ENCODE measurements around the gene FCRL4.
"Not testable (repeated sequence)": the region's sequence is repeated elsewhere in the genome, so short reads cannot be mapped to it uniquely, and the experiment has no call there.

Gene FCRL4

GRCh38 chr1:157558119-157558518, 39.8 kb downstream of the FCRL4 start:
- H3K4me3 ChIP-seq (ENCODE audit: low read depth in 1 of 2, low read length in 1 of 2): no peak overlapping the region
- H3K27ac ChIP-seq: no peak overlapping the region
- H3K36me3 ChIP-seq: no peaks in the 10 kb centered on the region
- no peaks in the 10 kb centered on the region for H3K9me3 ChIP-seq
- TF ChIP-seq CTCF (IDR thresholded peaks at IDR 0.05): no peak
- no peaks in the 10 kb centered on the region for H3K4me1 ChIP-seq (ENCODE audit: control insufficient read depth in 1 of 2, insufficient read depth in 1 of 2, low read depth in 1 of 2, low read length in 1 of 2)
- H3K27me3 ChIP-seq: no peaks in the 10 kb centered on the region

- no peak within 1 kb of the TSS for H3K27ac ChIP-seq
- no peaks in the 10 kb centered on the region for H3K36me3 ChIP-seq
- no peak for TF ChIP-seq CTCF (IDR thresholded peaks at IDR 0.05)
- no peak within 1 kb of the TSS for H3K4me3 ChIP-seq (ENCODE audit: low read depth in 1 of 2, low read length in 1 of 2)
- H3K4me1 ChIP-seq (ENCODE audit: control insufficient read depth in 1 of 2, insufficient read depth in 1 of 2, low read depth in 1 of 2, low read length in 1 of 2): no peaks in the 10 kb centered on the region
- H3K27me3 ChIP-seq: peaks cover 7% of the 10 kb centered on the region
- H3K9me3 ChIP-seq: no peaks in the 10 kb centered on the region
These were observed 45.9 kb downstream of the FCRL4 start, which contains the start of gene FCRL5 for GRCh38 chr1:157551694-157552693. TSS of gene FCRL5 (minus strand) at chr1:157552515. CDS start at chr1:157552362, 153 bp downstream.

DNA sequence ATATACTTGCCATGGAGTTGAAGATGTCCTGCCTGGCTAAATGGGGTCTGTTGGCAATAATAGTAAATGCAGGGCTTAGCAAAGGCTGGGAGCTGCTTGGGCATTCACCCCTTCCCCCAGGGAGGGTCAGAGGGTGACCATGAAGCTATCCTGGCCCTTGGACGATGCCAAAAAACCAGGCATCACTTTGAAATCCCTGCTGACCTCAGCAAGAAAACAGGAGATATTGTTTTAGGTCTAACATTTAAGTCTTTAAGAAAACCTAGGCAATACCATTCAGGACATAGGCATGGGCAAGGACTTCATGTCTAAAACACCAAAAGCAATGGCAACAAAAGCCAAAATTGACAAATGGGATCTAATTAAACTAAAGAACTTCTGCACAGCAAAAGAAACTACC, 49.8 kb downstream of the FCRL4 start:
- not testable (repeated sequence) for H3K4me3 ChIP-seq (ENCODE audit: low read depth in 1 of 2, low read length in 1 of 2); H3K27me3 ChIP-seq; H3K27ac ChIP-seq; H3K36me3 ChIP-seq; H3K4me1 ChIP-seq (ENCODE audit: control insufficient read depth in 1 of 2, insufficient read depth in 1 of 2, low read depth in 1 of 2, low read length in 1 of 2); H3K9me3 ChIP-seq

GRCh38 chr1:157542676-157543075, 55.2 kb downstream of the FCRL4 start:
- H3K9me3 ChIP-seq: no peaks in the 10 kb centered on the region
- no peak overlapping the region for H3K27ac ChIP-seq
- H3K4me3 ChIP-seq (ENCODE audit: low read depth in 1 of 2, low read length in 1 of 2): no peak overlapping the region
- no peaks in the 10 kb centered on the region for H3K4me1 ChIP-seq (ENCODE audit: control insufficient read depth in 1 of 2, insufficient read depth in 1 of 2, low read depth in 1 of 2, low read length in 1 of 2)
- no peaks in the 10 kb centered on the region for H3K27me3 ChIP-seq
- H3K36me3 ChIP-seq: no peaks in the 10 kb centered on the region
- no peak for TF ChIP-seq CTCF (IDR thresholded peaks at IDR 0.05)

- no peak overlapping the region for H3K27ac ChIP-seq
- H3K27me3 ChIP-seq: no peaks in the 10 kb centered on the region
- H3K4me1 ChIP-seq (ENCODE audit: control insufficient read depth in 1 of 2, insufficient read depth in 1 of 2, low read depth in 1 of 2, low read length in 1 of 2): no peaks in the 10 kb centered on the region
- H3K36me3 ChIP-seq: no peaks in the 10 kb centered on the region
- no peaks in the 10 kb centered on the region for H3K9me3 ChIP-seq
- TF ChIP-seq CTCF (IDR thresholded peaks at IDR 0.05): no peak
- no peak overlapping the region for H3K4me3 ChIP-seq (ENCODE audit: low read depth in 1 of 2, low read length in 1 of 2)
These were observed 57.0 kb downstream of the FCRL4 start for GRCh38 chr1:157540852-157541251.

- Histone ChIP-seq H3K4me1 (ENCODE audit: control insufficient read depth in 1 of 2, insufficient read depth in 1 of 2, low read depth in 1 of 2, low read length in 1 of 2) (no peaks in the 10 kb centered on the region), H3K36me3 (no peaks in the 10 kb centered on the region), H3K27me3 (no peaks in the 10 kb centered on the region), H3K9me3 (no peaks in the 10 kb centered on the region), H3K27ac (no peak overlapping the region), H3K4me3 (ENCODE audit: low read depth in 1 of 2, low read length in 1 of 2) (no peak overlapping the region)
- no peak for TF ChIP-seq CTCF (IDR thresholded peaks at IDR 0.05)
These were observed 57.6 kb downstream of the FCRL4 start for GRCh38 chr1:157540160-157540748.

Measured in neutrophil (primary cell).